B cell (primary cell): ENCODE measurements around the gene GUCY1A1. TPM values are rescaled to one million over a fixed set of nuclear protein-coding genes. Genes with fewer than 3 reads are reported as not detected.

Experiments
- ATAC-seq: fragments of 200-7000 bp; cut with Tn5 transposase; one replicate; pipeline ENCODE4 v1.10.0; 2021; ENCODE audit warnings: low read depth, mild to moderate bottlenecking, moderate number of reproducible peaks, moderate library complexity
- CTCF ChIA-PET: fragments of 350-600 bp; sonication (Branson Sonifier 250); formaldehyde crosslinking; loops from one replicate; lab custom pipeline; 2021; ENCODE audit warnings: antibody characterized with exemption, inconsistent platforms; lab: Charles Lee
- POLR2A ChIA-PET: fragments of 350-600 bp; sonication (Branson Sonifier 250); formaldehyde crosslinking; loops from one replicate; lab custom pipeline; 2021; ENCODE audit warnings: antibody characterized with exemption; lab: Charles Lee
- DNase-seq: peaks from one replicate; pipeline ENCODE4 v3.0.0; 2013
- H2AFZ ChIP-seq: 2 replicates; pipeline ENCODE4 v1.6.1; 2012; ENCODE audit warnings: mild to moderate bottlenecking, low read depth, low read length; ENCODE audit not compliant: insufficient read depth, poor library complexity, severe bottlenecking
- H3K27ac ChIP-seq, 2 donors: 1 replicate in 1 of 2; 2 replicates in 1 of 2; pipeline ENCODE4 v1.5.1; 2012 to 2013; ENCODE audit warnings: low read length in 2 of 2, mild to moderate bottlenecking in 2 of 2, moderate library complexity in 1 of 2
- H3K27me3 ChIP-seq, 4 experiments: fragments of 200-600 bp in 1 of 4; sonication (generic) in 1 of 4; replicated peaks in 1 of 4; 1 replicate in 2 of 4; 2 replicates in 2 of 4; pipeline versions ENCODE4 v1.6.1 to v1.7.0; 2013 to 2016; ENCODE audit warnings: low read length in 3 of 4, mild to moderate bottlenecking in 2 of 4, mixed read lengths in 1 of 4, moderate library complexity in 1 of 4; ENCODE audit not compliant: insufficient read depth in 4 of 4, control insufficient read depth in 3 of 4; ENCODE audit errors: control extremely low read depth in 1 of 4
- H3K36me3 ChIP-seq, 2 experiments: replicated peaks in 1 of 2; 1 replicate in 1 of 2; 2 replicates in 1 of 2; pipeline versions ENCODE4 v1.6.1 to v1.7.1; 2013; ENCODE audit warnings: low read length in 1 of 2; ENCODE audit not compliant: insufficient read depth in 2 of 2, control insufficient read depth in 1 of 2; ENCODE audit errors: control extremely low read depth in 1 of 2, extremely low read depth in 1 of 2
- H3K4me1 ChIP-seq, 2 donors: fragments of 200-600 bp in 1 of 2; sonication (generic) in 1 of 2; 1 replicate in 1 of 2; 2 replicates in 1 of 2; pipeline versions ENCODE4 v1.5.1 to v1.6.1; 2013 to 2017; ENCODE audit warnings: low read length in 2 of 2; ENCODE audit not compliant: control insufficient read depth in 2 of 2, insufficient read depth in 2 of 2
- H3K4me2 ChIP-seq: replicated peaks from 2 replicates; pipeline ENCODE3; 2012; ENCODE audit warnings: mild to moderate bottlenecking, low read depth, low read length; ENCODE audit not compliant: poor library complexity, severe bottlenecking
- H3K4me3 ChIP-seq, 5 experiments: fragments of 200-600 bp in 1 of 5; sonication (generic) in 1 of 5; 1 replicate in 3 of 5; 2 replicates in 2 of 5; pipeline versions ENCODE4 v1.5.1 to v1.7.0; 2011 to 2016; ENCODE audit warnings: low read length in 4 of 5, mild to moderate bottlenecking in 4 of 5, low read depth in 2 of 5, control low read depth in 1 of 5, moderate library complexity in 1 of 5; ENCODE audit not compliant: insufficient read depth in 1 of 5; ENCODE audit errors: control extremely low read depth in 1 of 5, extremely low read depth in 1 of 5
- H3K79me2 ChIP-seq: fragments of 200-600 bp; sonication (generic); one replicate; pipeline ENCODE4 v1.6.0; 2016; ENCODE audit warnings: low read length; ENCODE audit not compliant: control insufficient read depth, insufficient read depth
- H3K9ac ChIP-seq: fragments of 200-600 bp; sonication (generic); 2 replicates; pipeline ENCODE4 v1.6.1; 2017; ENCODE audit warnings: mild to moderate bottlenecking, low read length, moderate library complexity
- H3K9me3 ChIP-seq, 3 donors: one replicate each; pipeline versions ENCODE4 v1.6.1 to v1.7.1; 2013; ENCODE audit warnings: low read length in 2 of 3; ENCODE audit not compliant: control insufficient read depth in 2 of 3, insufficient read depth in 1 of 3; ENCODE audit errors: control extremely low read depth in 1 of 3
- H4K20me1 ChIP-seq: 2 replicates; pipeline ENCODE4 v1.6.0; 2012; ENCODE audit warnings: mild to moderate bottlenecking, low read length; ENCODE audit not compliant: insufficient read depth, control insufficient read depth, poor library complexity, severe bottlenecking
- H3K27ac Mint-ChIP-seq: one replicate; pipeline ENCODE4 v1.8.0; 2021; ENCODE audit warnings: mixed read lengths
- H3K27me3 Mint-ChIP-seq: one replicate; pipeline ENCODE4 v1.8.0; 2021; ENCODE audit warnings: mixed read lengths
- H3K4me1 Mint-ChIP-seq: one replicate; pipeline ENCODE4 v1.8.0; 2021; ENCODE audit warnings: mixed read lengths
- H3K4me3 Mint-ChIP-seq: one replicate; pipeline ENCODE4 v1.8.0; 2021; ENCODE audit warnings: mixed read lengths
- H3K9me3 Mint-ChIP-seq: one replicate; pipeline ENCODE4 v1.8.0; 2022; ENCODE audit warnings: mixed read lengths; ENCODE audit not compliant: insufficient read depth
- CTCF ChIP-seq: fragments of 200-600 bp; IDR thresholded peaks from one replicate; pipeline ENCODE4 v1.8.0; 2022; ENCODE audit warnings: antibody characterized with exemption, mild to moderate bottlenecking
- EZH2 ChIP-seq: IDR thresholded peaks from 2 replicates; pipeline ENCODE4 v1.6.1; 2012; ENCODE audit warnings: borderline replicate concordance, low read depth, mild to moderate bottlenecking, moderate library complexity, low read length; ENCODE audit not compliant: insufficient read depth, poor library complexity, severe bottlenecking
- WGBS: methylation state at CpG from one replicate; pipeline ENCODE4 v1.1.5; 2013; ENCODE audit warnings: missing lambda C conversion rate; ENCODE audit not compliant: insufficient coverage; 5-methylcytosine and 5-hydroxymethylcytosine counted together
- intact Hi-C: fragments of 100-400 bp; cut with micrococcal nuclease; formaldehyde crosslinking; loops from one replicate; pipeline ENCODE4 v1.10.0; 2022
- polyA plus RNA-seq: library from polyadenylated mRNA; depleted of rRNA; stranded (reverse); fragments of >200 nt; gene quantifications from 2 replicates; pipeline ENCODE4 v1.2.3, GENCODE V29; 2012
- total RNA-seq, 2 donors: library from RNA; stranded (reverse); fragments of 120-200 nt in 1 of 2; gene quantifications; 1 replicate in 1 of 2; 2 replicates in 1 of 2; pipeline versions ENCODE4 v1.2.3 to v1.2.4, GENCODE V29; 2013 to 2022

Gene GUCY1A1
- total and polyA plus RNA-seq, 2 donors (not counting 1 experiment from before 2014, with no cell fraction given) = 0.12 to 0.25 TPM

DNA sequence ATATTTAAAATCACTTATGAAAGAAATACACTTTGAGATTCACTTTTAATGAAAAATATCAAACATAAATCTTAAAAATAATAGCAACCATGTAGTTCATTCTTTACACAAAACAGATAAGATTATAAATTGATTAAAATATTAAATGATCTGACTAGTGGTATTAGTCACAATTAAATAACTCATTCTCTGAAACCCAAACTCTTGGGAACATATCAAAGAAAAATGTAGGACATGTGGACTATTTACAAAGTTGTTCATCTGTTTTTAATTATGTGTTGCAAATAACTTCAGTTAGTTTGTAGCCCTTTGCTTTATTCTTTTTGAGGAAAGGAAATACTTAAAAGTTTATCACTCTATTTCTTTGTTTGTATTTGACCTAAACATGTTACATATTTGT, 9.5 kb upstream of the GUCY1A1 start:
- H3K9ac ChIP-seq = no peak overlapping the region
- H4K20me1 ChIP-seq = no peaks in the 10 kb centered on the region
- peaks cover 0 to 1% (median 0%) of the 10 kb centered on the region in 3 donors for H3K9me3 ChIP-seq
- no peaks in the 10 kb centered on the region for H3K27me3 ChIP-seq
- H3K4me3 ChIP-seq = no peak overlapping the region
- H3K4me3 Mint-ChIP-seq = no peak overlapping the region
- H3K4me1 ChIP-seq = no peaks in the 10 kb centered on the region
- no peak overlapping the region for H2AFZ ChIP-seq
- DNase-seq (no peak), ATAC-seq (no peak)
- no peaks in the 10 kb centered on the region for H3K9me3 Mint-ChIP-seq
- H3K27me3 Mint-ChIP-seq = no peaks in the 10 kb centered on the region
- no peak overlapping the region for H3K27ac ChIP-seq
- no peaks in the 10 kb centered on the region for H3K4me1 Mint-ChIP-seq
- POLR2A ChIA-PET = no interaction called here
- intact Hi-C loops = no loop called here
- H3K4me2 ChIP-seq = no peak overlapping the region
- CTCF ChIA-PET = no interaction called here
- no peaks in the 10 kb centered on the region for H3K79me2 ChIP-seq
- no peak overlapping the region for H3K27ac Mint-ChIP-seq
- H3K36me3 ChIP-seq = no peaks in the 10 kb centered on the region
- TF ChIP-seq EZH2 = no peak
- TF ChIP-seq CTCF = no peak

DNA sequence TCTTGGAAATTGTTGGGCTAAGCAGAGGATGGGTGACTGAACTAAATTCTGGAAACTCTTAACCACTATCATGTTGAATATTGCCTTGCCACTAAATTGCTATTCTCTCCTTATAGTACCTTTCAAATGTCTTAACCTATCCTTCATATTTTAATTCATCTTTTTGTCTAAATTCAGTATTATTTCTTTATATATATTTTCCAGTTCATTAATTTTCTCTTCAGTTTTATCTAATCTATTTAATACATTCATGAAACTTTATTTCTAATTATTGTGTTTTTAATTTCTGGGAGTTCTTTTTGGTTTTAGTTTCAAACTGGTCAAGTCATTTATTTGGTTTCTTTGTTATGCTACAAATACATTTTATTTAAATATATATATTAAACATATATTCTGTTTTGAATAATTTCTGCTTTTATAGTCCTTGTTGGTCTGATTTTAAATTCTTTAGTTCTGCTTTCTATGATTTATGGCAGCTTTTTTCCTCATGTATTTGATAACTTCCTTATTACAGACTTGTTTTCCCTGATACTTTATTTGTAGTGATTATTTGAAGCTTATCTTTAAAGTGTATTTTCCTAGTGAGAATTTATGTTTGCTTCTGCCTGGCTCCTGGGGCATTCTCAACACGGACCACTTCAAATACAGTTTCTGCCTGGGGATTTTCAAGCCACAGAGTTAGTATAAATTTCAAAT, 8.5 kb upstream of the GUCY1A1 start:
- Mint-ChIP-seq H3K27ac (no peak overlapping the region), H3K9me3 (no peaks in the 10 kb centered on the region), H3K4me3 (no peak overlapping the region), H3K4me1 (no peaks in the 10 kb centered on the region), H3K27me3 (peaks cover 3% of the 10 kb centered on the region)
- H3K27ac ChIP-seq = no peak overlapping the region
- no peaks in the 10 kb centered on the region for H3K27me3 ChIP-seq
- ChIA-PET CTCF (no interaction called here), POLR2A (no interaction called here)
- no peak overlapping the region for H3K4me2 ChIP-seq
- no peaks in the 10 kb centered on the region for H3K36me3 ChIP-seq
- H3K9ac ChIP-seq = no peak overlapping the region
- H3K79me2 ChIP-seq = no peaks in the 10 kb centered on the region
- H3K4me3 ChIP-seq = no peak overlapping the region
- H2AFZ ChIP-seq = no peak overlapping the region
- no peak for ATAC-seq
- no peaks in the 10 kb centered on the region for H4K20me1 ChIP-seq
- TF ChIP-seq CTCF = no peak
- no peak for TF ChIP-seq EZH2
- H3K4me1 ChIP-seq = no peaks in the 10 kb centered on the region
- peaks cover 0 to 1% (median 0%) of the 10 kb centered on the region in 3 donors for H3K9me3 ChIP-seq
- intact Hi-C loops = no loop called here
- no CpG with 5 or more reads among the region's 1 CpG for WGBS
- DNase-seq = no peak
